Neural cell (in vitro differentiated cells): ENCODE results near the gene TTC9C.

ENCODE experiments used
- CTCF ChIP-seq: fragments of 450-650 bp; IDR thresholded peaks from 2 replicates; pipeline ENCODE4 v1.5.1; 2014; ENCODE audit warnings: antibody characterized with exemption, mild to moderate bottlenecking, moderate library complexity; ENCODE audit not compliant: poor library complexity, severe bottlenecking
- EP300 ChIP-seq: fragments of 450-650 bp; conservative IDR thresholded peaks from 2 replicates; pipeline ENCODE4 v1.6.1; 2014; ENCODE audit warnings: antibody characterized with exemption, mild to moderate bottlenecking, moderate library complexity; ENCODE audit not compliant: poor library complexity, severe bottlenecking
- EZH2 ChIP-seq: fragments of 200-600, 300-800 bp; shearing (Covaris generic), sonication (generic); IDR thresholded peaks from 2 replicates; pipeline ENCODE4 v1.6.1; 2014; ENCODE audit warnings: antibody characterized with exemption, low read length, borderline replicate concordance, mild to moderate bottlenecking; ENCODE audit not compliant: insufficient read depth, poor library complexity, severe bottlenecking
- POLR2AphosphoS5 ChIP-seq: IDR thresholded peaks from 2 replicates; pipeline ENCODE4 v1.6.1; 2012
- RAD21 ChIP-seq: fragments of 450-650 bp; conservative IDR thresholded peaks from 2 replicates; pipeline ENCODE4 v1.6.1; 2014; ENCODE audit warnings: antibody characterized with exemption, mild to moderate bottlenecking, moderate library complexity

GRCh38 chr11:62708793-62709192, 19.5 kb upstream of the TTC9C start:
- TF ChIP-seq RAD21 (no peak), CTCF (no peak), POLR2AphosphoS5 (no peak), EZH2 (no peak), EP300 (no peak)
